Measurements from ENCODE around the gene ABCG1. TPM values are rescaled to one million over a fixed set of nuclear protein-coding genes. Genes with fewer than 3 reads are reported as not detected.
"Not testable (repeated sequence)": the region's sequence is repeated elsewhere in the genome, so short reads cannot be mapped to it uniquely, and the experiment has no call there.

The ABCG1 gene
- total RNA-seq, 2 experiments from 2014 or later = 12.2 to 13.2 TPM

GRCh38 chr21:42285569-42286245 lies 66.8 kb downstream of the ABCG1 start:
- Mint-ChIP-seq H3K27me3 (no peaks in the 10 kb centered on the region), H3K27ac (no peak overlapping the region), H3K36me3 (peaks cover 22% of the 10 kb centered on the region), H3K4me3 (no peak overlapping the region), H3K4me1 (peaks cover 15% of the 10 kb centered on the region), H3K9me3 (peaks cover 1% of the 10 kb centered on the region)
- POLR2A ChIA-PET = interaction anchor here (0.7 kb wide), 1 partner anchor 133 kb away, joined by 3 read pairs; no protein-coding TSS in a partner anchor
- no peak for ATAC-seq (ENCODE audit: low read depth)
- DNase-seq = no peak

GRCh38 chr21:42286416-42286815 lies 67.5 kb downstream of the ABCG1 start:
- peaks cover 15% of the 10 kb centered on the region for H3K4me1 Mint-ChIP-seq
- H3K9me3 Mint-ChIP-seq = peaks cover 1% of the 10 kb centered on the region
- H3K4me3 Mint-ChIP-seq = no peak overlapping the region
- H3K27me3 Mint-ChIP-seq = no peaks in the 10 kb centered on the region
- no peak for DNase-seq
- no peak for ATAC-seq (ENCODE audit: low read depth)
- peak overlapping the region; percentile 61 for H3K27ac Mint-ChIP-seq
- POLR2A ChIA-PET = no interaction called here
- peaks cover 22% of the 10 kb centered on the region for H3K36me3 Mint-ChIP-seq

GRCh38 chr21:42287193-42288083 lies 68.5 kb downstream of the ABCG1 start:
- POLR2A ChIA-PET = no interaction called here
- no peak overlapping the region for H3K4me3 Mint-ChIP-seq
- H3K27ac Mint-ChIP-seq = no peak overlapping the region
- DNase-seq = no peak
- peaks cover 15% of the 10 kb centered on the region for H3K4me1 Mint-ChIP-seq
- peaks cover 1% of the 10 kb centered on the region for H3K9me3 Mint-ChIP-seq
- H3K27me3 Mint-ChIP-seq = no peaks in the 10 kb centered on the region
- ATAC-seq (ENCODE audit: low read depth) = no peak
- H3K36me3 Mint-ChIP-seq = peaks cover 22% of the 10 kb centered on the region

GRCh38 chr21:42288962-42289361 lies 70.0 kb downstream of the ABCG1 start:
- Mint-ChIP-seq H3K9me3 (peaks cover 1% of the 10 kb centered on the region), H3K27ac (no peak overlapping the region), H3K4me3 (no peak overlapping the region), H3K4me1 (peaks cover 15% of the 10 kb centered on the region), H3K36me3 (peaks cover 22% of the 10 kb centered on the region), H3K27me3 (no peaks in the 10 kb centered on the region)
- POLR2A ChIA-PET = no interaction called here
- no peak for DNase-seq
- no peak for ATAC-seq (ENCODE audit: low read depth)

- Mint-ChIP-seq H3K27ac (no peak overlapping the region), H3K36me3 (peaks cover 22% of the 10 kb centered on the region), H3K27me3 (no peaks in the 10 kb centered on the region), H3K4me3 (no peak overlapping the region), H3K9me3 (peaks cover 1% of the 10 kb centered on the region), H3K4me1 (peaks cover 15% of the 10 kb centered on the region)
- POLR2A ChIA-PET = no interaction called here
- no peak for ATAC-seq (ENCODE audit: low read depth)
- no peak for DNase-seq
These were observed 71.0 kb downstream of the ABCG1 start for GRCh38 chr21:42289926-42290325.

- Mint-ChIP-seq H3K36me3 (peaks cover 24% of the 10 kb centered on the region), H3K9me3 (peaks cover 1% of the 10 kb centered on the region), H3K27ac (no peak overlapping the region), H3K4me1 (peaks cover 15% of the 10 kb centered on the region), H3K27me3 (no peaks in the 10 kb centered on the region), H3K4me3 (no peak overlapping the region)
- POLR2A ChIA-PET = no interaction called here
- ATAC-seq (ENCODE audit: low read depth) = no peak
- DNase-seq = no peak
These were observed 71.6 kb downstream of the ABCG1 start for GRCh38 chr21:42290505-42290904.

- Mint-ChIP-seq H3K4me1 (peaks cover 9% of the 10 kb centered on the region), H3K27me3 (no peaks in the 10 kb centered on the region), H3K36me3 (peaks cover 23% of the 10 kb centered on the region), H3K9me3 (peaks cover 1% of the 10 kb centered on the region), H3K27ac (no peak overlapping the region), H3K4me3 (no peak overlapping the region)
- DNase-seq (no peak), ATAC-seq (ENCODE audit: low read depth) (no peak)
- POLR2A ChIA-PET = interaction anchor here (0.6 kb wide), 1 partner anchor 162 kb away, joined by 3 read pairs; no protein-coding TSS in a partner anchor
These were observed 72.2 kb downstream of the ABCG1 start for GRCh38 chr21:42291003-42291750.

- H3K9me3 Mint-ChIP-seq = peaks cover 1% of the 10 kb centered on the region
- no peak overlapping the region for H3K4me3 Mint-ChIP-seq
- POLR2A ChIA-PET = interaction anchor here (0.6 kb wide), 1 partner anchor 163 kb away, joined by 3 read pairs; no protein-coding TSS in a partner anchor
- peaks cover 3% of the 10 kb centered on the region for H3K4me1 Mint-ChIP-seq
- no peaks in the 10 kb centered on the region for H3K27me3 Mint-ChIP-seq
- peaks cover 15% of the 10 kb centered on the region for H3K36me3 Mint-ChIP-seq
- peak; percentile 67 for ATAC-seq (ENCODE audit: low read depth)
- no peak for DNase-seq
- H3K27ac Mint-ChIP-seq = no peak overlapping the region
These were observed 73.0 kb downstream of the ABCG1 start for GRCh38 chr21:42291751-42292562.

GRCh38 chr21:42292563-42293142 lies 73.7 kb downstream of the ABCG1 start:
- H3K4me3 Mint-ChIP-seq = not testable (repeated sequence)

GRCh38 chr21:42293649-42294272 lies 74.8 kb downstream of the ABCG1 start:
- H3K36me3 Mint-ChIP-seq = peaks cover 10% of the 10 kb centered on the region
- DNase-seq (no peak), ATAC-seq (ENCODE audit: low read depth) (no peak)
- peaks cover 2% of the 10 kb centered on the region for H3K4me1 Mint-ChIP-seq
- POLR2A ChIA-PET = no interaction called here
- no peak overlapping the region for H3K4me3 Mint-ChIP-seq
- no peak overlapping the region for H3K27ac Mint-ChIP-seq
- H3K27me3 Mint-ChIP-seq = no peaks in the 10 kb centered on the region
- H3K9me3 Mint-ChIP-seq = peaks cover 1% of the 10 kb centered on the region

More at GRCh38 chr21:42292563-42293142, 73.7 kb downstream of the ABCG1 start:
- H3K36me3 Mint-ChIP-seq = peaks cover 14% of the 10 kb centered on the region
- H3K27me3 Mint-ChIP-seq; H3K9me3 Mint-ChIP-seq; H3K4me1 Mint-ChIP-seq; POLR2A ChIA-PET; ATAC-seq (ENCODE audit: low read depth); H3K27ac Mint-ChIP-seq; DNase-seq: not testable (repeated sequence)

GRCh38 chr21:42294273-42294880 lies 75.4 kb downstream of the ABCG1 start:
- H3K4me1 Mint-ChIP-seq = peaks cover 6% of the 10 kb centered on the region
- no peaks in the 10 kb centered on the region for H3K27me3 Mint-ChIP-seq
- POLR2A ChIA-PET = no interaction called here
- no peak overlapping the region for H3K27ac Mint-ChIP-seq
- ATAC-seq (ENCODE audit: low read depth) (no peak), DNase-seq (no peak)
- H3K9me3 Mint-ChIP-seq = no peaks in the 10 kb centered on the region
- no peak overlapping the region for H3K4me3 Mint-ChIP-seq
- H3K36me3 Mint-ChIP-seq = peaks cover 4% of the 10 kb centered on the region

GRCh38 chr21:42295845-42296244 lies 76.9 kb downstream of the ABCG1 start:
- POLR2A ChIA-PET = no interaction called here
- DNase-seq (no peak), ATAC-seq (ENCODE audit: low read depth) (no peak)
- Mint-ChIP-seq H3K27me3 (no peaks in the 10 kb centered on the region), H3K9me3 (no peaks in the 10 kb centered on the region), H3K4me1 (peaks cover 14% of the 10 kb centered on the region), H3K27ac (no peak overlapping the region), H3K36me3 (peaks cover 3% of the 10 kb centered on the region), H3K4me3 (no peak overlapping the region)
